Suprapubic skin (tissue), 4 donors: Measurements from ENCODE around the gene VPS33B. TPM values are rescaled to one million over a fixed set of nuclear protein-coding genes. Genes with fewer than 3 reads are reported as not detected.

Experiments
- DNase-seq, 2 donors: peaks; one replicate each; pipeline ENCODE4 v3.0.0-alpha.2; 2019; ENCODE audit warnings: low spot score in 2 of 2
- H3K27ac ChIP-seq: fragments of 200-600 bp; sonication (generic); one replicate; pipeline ENCODE4 v1.5.1; 2019
- H3K27me3 ChIP-seq: fragments of 200-600 bp; sonication (generic); one replicate; pipeline ENCODE4 v1.5.1; 2019
- H3K36me3 ChIP-seq: fragments of 200-600 bp; sonication (generic); one replicate; pipeline ENCODE4 v1.5.1; 2019
- H3K4me1 ChIP-seq: fragments of 200-600 bp; sonication (generic); one replicate; pipeline ENCODE4 v1.5.1; 2019
- H3K4me3 ChIP-seq: fragments of 200-600 bp; sonication (generic); one replicate; pipeline ENCODE4 v1.5.1; 2019; ENCODE audit warnings: mild to moderate bottlenecking
- H3K9me3 ChIP-seq: fragments of 200-600 bp; sonication (generic); one replicate; pipeline ENCODE4 v1.5.1; 2019
- CTCF ChIP-seq, 2 donors: fragments of 200-600 bp in 1 of 2; fragments of 450-650 bp in 1 of 2; sonication (generic) in 1 of 2; IDR thresholded peaks; one replicate each; pipeline ENCODE4 v1.5.1; 2016 to 2019; ENCODE audit warnings: antibody characterized with exemption in 2 of 2, mild to moderate bottlenecking in 1 of 2, moderate library complexity in 1 of 2
- EP300 ChIP-seq: sonication (generic); formaldehyde crosslinking; IDR thresholded peaks from one replicate; pipeline ENCODE4 v1.6.1; 2017; ENCODE audit warnings: antibody characterized with exemption
- POLR2A ChIP-seq, 2 donors: fragments of 450-650 bp; IDR thresholded peaks; one replicate each; pipeline ENCODE4 v1.6.1; 2017; ENCODE audit warnings: antibody characterized with exemption in 2 of 2, mild to moderate bottlenecking in 2 of 2, moderate library complexity in 2 of 2
- POLR2AphosphoS5 ChIP-seq, 3 donors: sonication (generic); formaldehyde crosslinking; IDR thresholded peaks; one replicate each; pipeline ENCODE4 v1.6.1; 2017; ENCODE audit warnings: antibody characterized with exemption in 3 of 3
- WGBS: methylation state at CpG from one replicate; pipeline ENCODE4 v1.1.5; 2018; 5-methylcytosine and 5-hydroxymethylcytosine counted together
- total RNA-seq, 4 donors: library from RNA; depleted of rRNA; stranded (reverse); fragments of >200 nt; gene quantifications; one replicate each; pipeline ENCODE4 v1.1.0, GENCODE V29; 2016

Gene VPS33B
- total RNA-seq, 4 donors from 2014 or later, result 16.5 to 23.1 (median 18.4) TPM

GRCh38 chr15:90989040-90989768, 33.2 kb downstream of the VPS33B start:
- no peaks in the 10 kb centered on the region for H3K36me3 ChIP-seq
- H3K27me3 ChIP-seq, result no peaks in the 10 kb centered on the region
- H3K4me3 ChIP-seq, result no peak overlapping the region
- WGBS, result 81% methylated on average over 7 of the region's 7 CpGs
- no peaks in the 10 kb centered on the region for H3K9me3 ChIP-seq
- no peak for DNase-seq
- H3K27ac ChIP-seq, result no peak overlapping the region
- peaks cover 20% of the 10 kb centered on the region for H3K4me1 ChIP-seq
- no peak for TF ChIP-seq CTCF (IDR thresholded peaks at IDR 0.05)

GRCh38 chr15:90988296-90988695, 34.1 kb downstream of the VPS33B start:
- WGBS, result 81% methylated on average over 6 of the region's 6 CpGs
- no peak overlapping the region for H3K27ac ChIP-seq
- no peaks in the 10 kb centered on the region for H3K36me3 ChIP-seq
- TF ChIP-seq CTCF (IDR thresholded peaks at IDR 0.05) (no peak), POLR2AphosphoS5 (IDR thresholded peaks at IDR 0.05) (no peak), EP300 (no peak), POLR2A (IDR thresholded peaks at IDR 0.05) (no peak)
- H3K4me3 ChIP-seq, result no peak overlapping the region
- H3K27me3 ChIP-seq, result no peaks in the 10 kb centered on the region
- no peak for DNase-seq
- H3K9me3 ChIP-seq, result no peaks in the 10 kb centered on the region
- H3K4me1 ChIP-seq, result peaks cover 13% of the 10 kb centered on the region

GRCh38 chr15:90987561-90988141, 34.7 kb downstream of the VPS33B start:
- Histone ChIP-seq H3K36me3 (no peaks in the 10 kb centered on the region), H3K27me3 (no peaks in the 10 kb centered on the region), H3K9me3 (no peaks in the 10 kb centered on the region), H3K4me3 (no peak overlapping the region), H3K4me1 (peaks cover 9% of the 10 kb centered on the region), H3K27ac (no peak overlapping the region)
- TF ChIP-seq POLR2A (IDR thresholded peaks at IDR 0.05) (no peak), EP300 (no peak), POLR2AphosphoS5 (IDR thresholded peaks at IDR 0.05) (no peak), CTCF (IDR thresholded peaks at IDR 0.05) (no peak)
- no peak for DNase-seq
- WGBS, result 67% methylated on average over 7 of the region's 7 CpGs

GRCh38 chr15:90986790-90987507, 35.4 kb downstream of the VPS33B start:
- H3K4me3 ChIP-seq, result no peak overlapping the region
- no peak overlapping the region for H3K27ac ChIP-seq
- DNase-seq, result no peak
- H3K27me3 ChIP-seq, result no peaks in the 10 kb centered on the region
- peaks cover 7% of the 10 kb centered on the region for H3K4me1 ChIP-seq
- no peaks in the 10 kb centered on the region for H3K9me3 ChIP-seq
- no peaks in the 10 kb centered on the region for H3K36me3 ChIP-seq
- no peak for TF ChIP-seq EP300
- no peak for TF ChIP-seq POLR2AphosphoS5 (IDR thresholded peaks at IDR 0.05)
- TF ChIP-seq POLR2A (IDR thresholded peaks at IDR 0.05), result no peak
- TF ChIP-seq CTCF (IDR thresholded peaks at IDR 0.05), result no peak
- WGBS, result 60% methylated on average over 11 of the region's 11 CpGs

GRCh38 chr15:90982135-90982534, 40.3 kb downstream of the VPS33B start:
- Histone ChIP-seq H3K9me3 (no peaks in the 10 kb centered on the region), H3K27ac (no peak overlapping the region), H3K4me3 (no peak overlapping the region), H3K36me3 (peaks cover 16% of the 10 kb centered on the region), H3K27me3 (no peaks in the 10 kb centered on the region), H3K4me1 (peaks cover 5% of the 10 kb centered on the region)
- no peak for DNase-seq
- TF ChIP-seq POLR2AphosphoS5 (IDR thresholded peaks at IDR 0.05) (no peak), POLR2A (IDR thresholded peaks at IDR 0.05) (no peak), CTCF (IDR thresholded peaks at IDR 0.05) (no peak), EP300 (no peak)
- WGBS, result 92% methylated on average over 5 of the region's 5 CpGs
